HG02981 (cell line): ENCODE measurements around the gene IGSF21.

ENCODE experiments used
- ATAC-seq: cut with Tn5 transposase; IDR thresholded peaks from one replicate; pipeline ENCODE4 v1.9.1; 2021; ENCODE audit warnings: mild to moderate bottlenecking, moderate library complexity; ENCODE audit not compliant: unreplicated experiment

Gene IGSF21

DNA sequence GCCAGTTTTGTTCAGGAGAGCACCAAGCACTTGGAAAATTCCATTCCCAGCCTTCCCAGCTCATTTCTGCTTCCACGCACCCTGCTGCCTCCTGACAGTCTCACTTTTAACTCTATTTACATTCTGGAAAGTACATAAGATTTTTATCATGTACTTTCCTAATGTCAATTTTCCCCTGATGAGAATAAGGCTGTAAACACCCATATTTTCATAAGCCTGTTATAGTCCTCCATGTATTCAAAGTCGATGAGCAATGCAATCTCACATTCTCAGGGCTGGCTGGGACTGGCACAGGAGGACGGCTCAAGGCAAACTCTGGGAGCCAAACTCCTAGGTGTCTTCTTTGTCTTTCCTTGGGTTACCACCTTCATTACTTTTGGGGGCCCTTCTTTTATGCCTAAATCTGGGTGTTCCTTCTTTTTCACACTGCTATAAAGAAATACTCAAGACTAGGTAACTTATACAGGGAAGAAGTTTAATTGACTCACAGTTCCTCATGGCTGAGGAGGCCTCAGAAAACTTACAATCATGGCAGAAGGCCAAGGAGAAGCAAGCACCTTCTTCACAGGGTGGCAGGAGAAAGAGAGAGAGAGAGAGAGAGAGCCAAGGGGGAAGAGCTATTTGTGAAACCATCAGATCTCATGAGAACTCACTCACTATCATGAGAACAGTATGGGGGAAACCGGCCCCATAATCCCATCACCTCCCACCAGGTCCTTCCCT lies 94.6 kb downstream of the IGSF21 start:
- no peak for ATAC-seq

- no peak for ATAC-seq
These were observed 96.0 kb downstream of the IGSF21 start for GRCh38 chr1:18203645-18204044.

- ATAC-seq, result no peak
These were observed 97.0 kb downstream of the IGSF21 start for GRCh38 chr1:18204575-18204974.

DNA sequence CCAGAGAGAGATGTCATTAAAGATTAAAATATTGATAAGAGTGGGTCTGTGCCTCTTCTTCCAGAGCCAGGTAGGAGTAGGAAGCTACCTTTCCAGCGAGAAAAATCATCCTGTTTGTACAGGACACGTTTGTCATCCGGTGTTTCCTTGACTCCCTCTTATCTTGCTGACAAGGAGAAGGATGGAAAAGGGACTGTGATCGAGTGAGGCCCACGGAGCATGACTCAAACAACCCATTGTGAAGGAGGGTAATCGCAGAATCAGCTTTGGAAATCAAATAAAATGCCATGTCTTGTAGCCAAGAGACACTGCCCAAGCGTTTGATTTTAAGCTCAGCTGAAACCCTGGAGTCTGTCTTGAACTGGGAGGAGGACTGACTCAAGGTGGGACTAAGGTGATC lies 97.7 kb downstream of the IGSF21 start:
- ATAC-seq, result no peak

DNA sequence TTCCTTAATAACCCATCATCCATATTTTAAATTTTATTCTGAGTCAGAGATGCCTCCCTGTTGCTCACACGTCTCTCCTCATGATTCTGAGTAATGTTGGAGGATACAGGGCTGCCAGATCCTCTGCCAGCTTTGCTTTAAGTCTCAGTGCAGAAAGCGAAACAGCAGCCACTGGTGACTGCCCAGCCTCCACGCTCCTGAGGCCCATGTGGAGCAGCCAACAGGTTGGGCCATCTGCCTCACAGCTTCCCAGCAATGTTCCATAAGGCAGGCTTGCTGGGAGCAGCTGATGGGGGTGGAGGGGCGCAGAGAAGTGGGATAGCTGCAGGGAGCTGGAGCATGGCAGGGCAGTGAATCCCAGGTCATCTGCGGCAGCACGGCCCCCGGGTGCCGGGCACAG lies 104.2 kb downstream of the IGSF21 start:
- ATAC-seq, result no peak

DNA sequence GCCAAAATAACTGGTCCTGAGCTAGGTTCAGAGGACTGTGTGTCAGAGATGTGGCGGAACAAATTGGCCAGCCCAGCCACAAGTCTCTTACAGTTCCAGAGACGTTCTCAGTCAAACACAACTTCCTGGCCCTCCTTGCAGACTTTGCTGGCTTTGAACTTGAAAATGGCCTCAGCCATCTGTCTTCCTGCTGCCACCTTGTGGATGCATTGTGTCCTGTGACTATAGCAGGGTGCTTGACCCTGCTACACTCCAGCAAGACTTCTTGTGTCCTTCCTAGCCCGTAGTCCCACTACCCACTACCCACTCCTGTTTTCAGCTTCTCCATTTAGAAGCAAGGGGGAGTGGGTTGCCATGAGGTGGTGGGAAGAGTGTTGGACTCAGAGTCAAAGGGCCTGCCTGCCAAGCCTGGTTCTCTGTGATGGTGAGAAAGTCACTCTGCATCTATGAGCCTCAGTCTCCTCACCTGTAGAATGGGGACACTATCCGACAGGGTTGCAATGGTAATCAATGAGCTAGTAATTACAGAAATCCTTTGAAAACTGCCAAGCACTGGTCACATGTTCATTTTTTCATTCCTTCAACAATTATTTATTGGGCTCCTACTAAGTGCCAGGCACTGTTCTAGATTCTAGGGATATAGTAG lies 109.9 kb downstream of the IGSF21 start:
- ATAC-seq, result no peak

- no peak for ATAC-seq
These were observed 122.0 kb downstream of the IGSF21 start for GRCh38 chr1:18229625-18230024.

GRCh38 chr1:18230321-18230720 lies 122.7 kb downstream of the IGSF21 start:
- no peak for ATAC-seq

- ATAC-seq, result no peak
These were observed 123.2 kb downstream of the IGSF21 start for GRCh38 chr1:18230840-18231239.

GRCh38 chr1:18232052-18232451 lies 124.5 kb downstream of the IGSF21 start:
- no peak for ATAC-seq

GRCh38 chr1:18233176-18233864 lies 125.7 kb downstream of the IGSF21 start:
- no peak for ATAC-seq

GRCh38 chr1:18234790-18235242 lies 127.2 kb downstream of the IGSF21 start:
- no peak for ATAC-seq

GRCh38 chr1:18237371-18237770 lies 129.8 kb downstream of the IGSF21 start:
- ATAC-seq, result no peak

- no peak for ATAC-seq
These were observed 130.6 kb downstream of the IGSF21 start for GRCh38 chr1:18238190-18238589.

- ATAC-seq, result no peak
These were observed 132.1 kb downstream of the IGSF21 start for GRCh38 chr1:18239671-18240070.

DNA sequence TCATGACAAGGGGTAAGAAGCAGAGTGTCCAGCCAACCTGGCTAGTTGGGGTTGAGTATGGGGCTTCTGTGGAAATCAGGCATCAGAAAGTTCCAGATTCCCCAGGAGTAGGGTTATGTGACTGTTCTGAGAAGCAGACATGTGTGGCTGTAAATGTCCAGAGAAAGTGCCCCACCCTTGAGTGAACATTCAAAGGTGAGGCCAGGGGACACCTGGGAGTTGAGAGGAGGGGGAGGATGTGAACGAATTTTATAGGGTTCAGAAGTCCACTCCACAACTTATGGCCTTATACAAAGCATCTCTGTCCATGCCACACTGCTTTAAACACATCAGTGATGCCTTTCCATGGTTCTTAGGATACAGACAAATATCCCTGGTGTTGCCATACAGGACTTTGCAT lies 133.3 kb downstream of the IGSF21 start:
- no peak for ATAC-seq

DNA sequence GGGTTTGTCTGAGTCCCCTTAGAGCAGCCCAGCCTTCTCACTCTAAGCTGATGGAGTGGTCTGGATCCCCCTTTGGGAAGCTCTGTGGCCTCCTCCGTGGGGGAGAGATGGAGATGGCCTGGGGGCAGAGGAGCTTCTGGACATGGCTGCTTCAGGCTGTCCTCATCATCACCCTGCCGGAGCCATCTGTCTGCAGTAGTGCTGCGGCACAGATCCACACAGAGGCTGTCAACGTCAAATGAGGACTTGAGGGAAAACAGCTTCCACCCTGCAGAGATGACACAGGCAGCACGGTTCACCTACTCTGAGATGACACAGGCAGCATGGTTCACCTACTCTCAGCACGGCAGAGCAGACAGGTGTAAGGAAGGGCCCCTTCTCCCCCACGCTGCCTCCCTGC lies 134.3 kb downstream of the IGSF21 start:
- no peak for ATAC-seq

DNA sequence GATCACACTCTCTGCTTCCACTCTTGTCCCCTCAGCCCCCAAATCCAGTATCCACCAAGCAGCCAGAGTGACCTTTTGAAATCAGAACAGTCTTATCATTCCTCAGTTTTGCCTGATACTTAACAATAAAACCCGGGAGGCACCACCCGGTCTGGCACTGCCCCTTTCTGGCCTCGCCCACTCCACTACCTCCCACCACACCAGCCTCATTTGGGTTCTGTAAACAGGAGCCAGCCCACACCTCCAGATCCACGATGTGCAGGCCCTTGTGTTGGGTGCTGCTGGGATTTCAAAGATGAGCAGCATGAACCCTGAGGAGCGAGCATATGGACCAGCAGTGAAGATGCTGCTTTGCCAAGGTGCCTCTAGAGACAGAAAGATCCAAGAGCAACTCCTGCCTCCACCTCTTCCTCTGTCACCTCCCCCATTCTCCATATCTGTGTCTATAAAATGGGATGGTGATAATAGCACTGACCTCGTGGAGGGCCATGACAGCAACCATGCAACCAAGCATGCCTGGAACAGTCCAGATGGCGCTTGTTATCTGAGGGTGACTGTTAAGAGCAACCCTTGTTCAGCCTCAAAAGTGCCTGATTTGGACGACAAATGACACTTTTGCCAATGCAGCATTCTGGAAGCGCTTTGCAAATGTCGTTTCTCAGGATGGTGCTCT lies 136.0 kb downstream of the IGSF21 start:
- ATAC-seq, result no peak

DNA sequence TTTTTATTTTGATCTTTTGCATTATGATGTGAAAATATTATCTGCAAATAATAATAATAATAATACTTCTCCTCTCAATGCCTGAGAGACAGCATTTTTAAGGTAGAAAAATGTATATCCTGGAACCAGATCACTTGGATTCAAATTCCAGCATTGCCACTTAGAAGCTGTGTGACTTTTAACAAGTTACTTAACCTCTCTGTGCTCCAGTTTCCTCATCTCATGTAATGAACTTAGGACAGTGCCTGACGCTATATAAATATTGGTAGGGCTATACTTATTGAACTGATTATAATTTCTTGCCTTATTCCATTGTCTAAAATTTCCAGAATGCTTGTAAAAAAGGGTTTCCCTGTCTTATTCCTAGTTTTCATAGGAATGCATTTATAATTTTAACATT lies 137.2 kb downstream of the IGSF21 start:
- ATAC-seq, result no peak

- ATAC-seq, result no peak
These were observed 138.0 kb downstream of the IGSF21 start for GRCh38 chr1:18245647-18246046.

- ATAC-seq, result no peak
These were observed 138.9 kb downstream of the IGSF21 start for GRCh38 chr1:18246543-18246942.
